GM12878 (cell line): ENCODE measurements around the gene CWC27. TPM values are rescaled to one million over a fixed set of nuclear protein-coding genes. Genes with fewer than 3 reads are reported as not detected.

Source experiments
- BCLAF1 ChIP-seq: fragments of 450-650 bp; IDR thresholded peaks from 2 replicates; pipeline ENCODE4 v1.6.1; 2017; ENCODE audit warnings: antibody characterized with exemption, mild to moderate bottlenecking, moderate library complexity
- EED ChIP-seq: sonication (generic); IDR thresholded peaks from 2 replicates; pipeline ENCODE4 v1.6.1; 2016; ENCODE audit warnings: antibody characterized with exemption, low read depth
- HDAC2 ChIP-seq: fragments of 200-600 bp; sonication (generic); IDR thresholded peaks from 2 replicates; pipeline ENCODE4 v1.6.1; 2017
- IKZF1 ChIP-seq: fragments of 450-650 bp; conservative IDR thresholded peaks from 2 replicates; pipeline ENCODE4 v1.6.1; 2017; ENCODE audit warnings: antibody characterized with exemption, mild to moderate bottlenecking
- IRF3 ChIP-seq: fragments of 450-650 bp; IDR thresholded peaks from 2 replicates; pipeline ENCODE4 v1.6.1; 2014; ENCODE audit warnings: mild to moderate bottlenecking
- NBN ChIP-seq: fragments of 450-650 bp; IDR thresholded peaks from 2 replicates; pipeline ENCODE4 v1.6.1; 2016
- PKNOX1 ChIP-seq: fragments of 450-650 bp; IDR thresholded peaks from 2 replicates; pipeline ENCODE4 v1.6.1; 2016; ENCODE audit warnings: mild to moderate bottlenecking
- PML ChIP-seq: IDR thresholded peaks from 2 replicates; pipeline ENCODE4 v1.6.1; 2012; ENCODE audit warnings: low read length, inconsistent platforms
- PRDM15 ChIP-seq: fragments of 450-650 bp; formaldehyde crosslinking; IDR thresholded peaks from 2 replicates; pipeline ENCODE4 v1.4.0; 2020; ENCODE audit warnings: mild to moderate bottlenecking, moderate library complexity
- SMAD1 ChIP-seq: fragments of 450-650 bp; IDR thresholded peaks from 2 replicates; pipeline ENCODE4 v1.6.1; 2018; ENCODE audit warnings: mild to moderate bottlenecking, low read depth; ENCODE audit not compliant: partially characterized antibody
- SMC3 ChIP-seq: IDR thresholded peaks from 2 replicates; pipeline ENCODE4 v1.6.1; 2011; ENCODE audit warnings: low read length, improper control_type of control experiment, borderline replicate concordance
- YY1 ChIP-seq: IDR thresholded peaks from 2 replicates; pipeline ENCODE4 v1.6.1; 2011; ENCODE audit warnings: low read depth, mild to moderate bottlenecking, low read length
- ZNF687 ChIP-seq: fragments of 450-650 bp; IDR thresholded peaks from 2 replicates; pipeline ENCODE4 v1.6.1; 2017; ENCODE audit warnings: mild to moderate bottlenecking, moderate library complexity
- polyA plus RNA-seq, 11 experiments: library from polyadenylated mRNA; depleted of rRNA in 4 of 11; unstranded in 6 of 11; stranded (reverse) in 5 of 11; fragments of >200 nt; fragmentation: Nextera tagmentation in 4 of 11; fragmentation: Illumina TruSeq in 1 of 11; extraction: Ambion mirVana in 4 of 11; extraction: Trizol in 1 of 11; gene quantifications; 1 replicate in 1 of 11; 2 replicates in 10 of 11; pipeline versions ENCODE4 v1.2.1 to v1.2.3, GENCODE V29; 2011 to 2016; ENCODE audit warnings: inconsistent platforms in 2 of 11, missing spikeins in 2 of 11, low read depth in 1 of 11
- total RNA-seq, 4 experiments: library from RNA; depleted of rRNA in 3 of 4; stranded (reverse); fragments of >200 nt in 3 of 4; fragmentation: Illumina TruSeq in 1 of 4; extraction: Trizol in 1 of 4; gene quantifications; 2 replicates each; pipeline versions ENCODE4 v1.2.1 to v1.2.3, GENCODE V29; 2013 to 2021

The CWC27 gene
- total and polyA plus RNA-seq, 10 of the 15 experiments (the other 5 are each of a cell fraction or from before 2014, with no cell fraction given), result 21.7 to 61.9 (median 47.0) TPM

DNA sequence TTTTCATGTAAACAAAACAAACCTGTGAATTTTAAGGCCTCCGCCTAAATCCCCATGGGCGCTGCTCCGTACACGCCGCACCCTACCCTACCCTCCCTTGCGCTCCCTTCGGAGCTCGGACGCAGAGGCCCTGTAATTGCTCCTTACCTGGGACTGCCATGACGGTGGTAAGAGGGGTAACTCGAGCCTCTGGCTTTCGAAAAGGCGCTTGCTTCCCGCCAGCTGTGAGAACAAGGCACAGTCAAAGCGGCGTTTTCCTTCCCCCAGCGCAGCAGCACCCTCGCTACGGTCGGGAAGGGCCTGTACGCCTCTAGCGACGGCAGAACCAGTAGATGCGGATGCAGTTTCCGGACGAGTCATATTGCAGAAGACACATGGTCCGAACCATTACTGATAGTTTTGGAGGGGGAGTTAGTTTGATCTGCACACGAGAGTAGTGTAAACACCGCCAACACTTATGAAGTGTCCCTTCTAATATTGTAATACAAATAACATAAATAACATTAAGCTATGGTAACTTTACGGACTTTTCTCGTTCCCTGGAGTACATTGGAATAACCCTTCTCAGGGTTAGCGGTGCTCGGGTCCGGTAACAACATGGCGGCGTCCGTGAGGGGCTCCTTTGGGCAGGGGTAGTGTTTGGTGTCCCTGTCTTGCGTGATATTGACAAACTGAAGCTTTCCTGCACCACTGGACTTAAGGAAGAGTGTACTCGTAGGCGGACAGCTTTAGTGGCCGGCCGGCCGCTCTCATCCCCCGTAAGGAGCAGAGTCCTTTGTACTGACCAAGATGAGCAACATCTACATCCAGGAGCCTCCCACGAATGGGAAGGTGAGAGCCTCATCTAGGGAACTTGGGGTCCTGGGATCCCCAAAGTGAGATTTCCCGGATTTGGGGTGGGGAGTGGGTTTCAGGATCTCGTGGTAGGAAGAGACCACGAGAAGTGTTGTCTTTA is at the start of gene CWC27, which contains the start of gene SREK1IP1 (continued):
- no peak for TF ChIP-seq ZNF687
- 0 out of 2 replicates have a peak, but pooled peaks have one; percentile 54 for TF ChIP-seq HDAC2
- peak; percentile 98 for TF ChIP-seq YY1
- TF ChIP-seq PRDM15 (CRISPR knock-in tag), result no peak
- peak; percentile 92 for TF ChIP-seq BCLAF1
- TF ChIP-seq EED, result peak; percentile 54
- TF ChIP-seq NBN, result peak; percentile 98
- TF ChIP-seq SMC3, result no peak
- TF ChIP-seq SMAD1, result no peak
- peak; percentile 49; the same call in 1 of the 2 replicates for TF ChIP-seq IRF3
- TF ChIP-seq PKNOX1, result peak; percentile 36; the same call in 1 of the 2 replicates
- 0 out of 2 replicates have a peak, but pooled peaks have one; percentile 26 for TF ChIP-seq PML
- TF ChIP-seq IKZF1, result peak; percentile 93
